Upper lobe of left lung (tissue), 6 donors: ENCODE results near the gene PTPRH. TPM values are rescaled to one million over a fixed set of nuclear protein-coding genes. Genes with fewer than 3 reads are reported as not detected.

Source experiments
- ATAC-seq, 2 donors: fragments of 200-7000 bp; cut with Tn5 transposase; one replicate each; pipeline ENCODE4 v1.9.1; 2022; ENCODE audit warnings: mild to moderate bottlenecking in 2 of 2, moderate library complexity in 2 of 2; ENCODE audit not compliant: low FRiP score in 2 of 2
- DNase-seq, 2 donors: peaks; one replicate each; pipeline ENCODE4 v3.0.0-alpha.2; 2019 to 2020
- H3K27ac ChIP-seq, 4 donors: fragments of 200-600 bp; sonication (generic); one replicate each; pipeline ENCODE4 v1.5.1; 2016 to 2019
- H3K27me3 ChIP-seq, 4 donors: fragments of 200-600 bp; sonication (generic); one replicate each; pipeline ENCODE4 v1.5.1; 2017 to 2019
- H3K36me3 ChIP-seq, 4 donors: fragments of 200-600 bp; sonication (generic); one replicate each; pipeline ENCODE4 v1.5.1; 2016 to 2019
- H3K4me1 ChIP-seq, 4 donors: fragments of 200-600 bp; sonication (generic); one replicate each; pipeline ENCODE4 v1.5.1; 2018 to 2019
- H3K4me3 ChIP-seq, 4 donors: fragments of 200-600 bp; sonication (generic); one replicate each; pipeline ENCODE4 v1.5.1; 2017 to 2019; ENCODE audit warnings: mild to moderate bottlenecking in 2 of 4, moderate library complexity in 1 of 4
- H3K9me3 ChIP-seq, 4 donors: fragments of 200-600 bp; sonication (generic); one replicate each; pipeline ENCODE4 v1.5.1; 2018 to 2019
- EP300 ChIP-seq, 4 donors: sonication (generic); formaldehyde crosslinking; IDR thresholded peaks; one replicate each; pipeline ENCODE4 v1.5.1; 2017; ENCODE audit warnings: antibody characterized with exemption in 4 of 4, control low read depth in 2 of 4
- POLR2A ChIP-seq, 4 donors: fragments of 450-650 bp; IDR thresholded peaks; one replicate each; pipeline ENCODE4 v1.5.1; 2016 to 2017; ENCODE audit warnings: antibody characterized with exemption in 4 of 4, mild to moderate bottlenecking in 2 of 4
- POLR2AphosphoS5 ChIP-seq, 2 donors: sonication (generic); formaldehyde crosslinking; IDR thresholded peaks; one replicate each; pipeline ENCODE4 v1.5.1; 2017; ENCODE audit warnings: antibody characterized with exemption in 2 of 2
- WGBS, 2 donors: methylation state at CpG; one replicate each; pipeline ENCODE4 v1.1.5; 2017 to 2018; 5-methylcytosine and 5-hydroxymethylcytosine counted together
- total RNA-seq, 6 donors: library from RNA; depleted of rRNA in 4 of 6; stranded (reverse); fragments of >200 nt in 4 of 6; gene quantifications; one replicate each; pipeline versions ENCODE4 v1.1.0 to v1.2.1, GENCODE V29; 2016 to 2021
- TF ChIP-seq, protein P1 (sequence below), 6 experiments: fragments of 450-650 bp in 4 of 6; fragments of 200-600 bp in 2 of 6; sonication (generic) in 2 of 6; IDR thresholded peaks; one replicate each; pipeline ENCODE4 v1.5.1; 2016 to 2019; ENCODE audit warnings: antibody characterized with exemption in 6 of 6
- donor health status: DM: no; HTN: no; CAD: no; lungs with moderate emphysema.
- donor health status: DM: no; HTN: yes; CAD: no; lungs with severe emphysema.

The PTPRH gene
- total RNA-seq, 6 donors from 2014 or later: 0.30 to 3.1 (median 0.67) TPM; not detected in 1

GRCh38 chr19:55256562-55257460 is 47.5 kb upstream of the PTPRH start:
- Histone ChIP-seq H3K4me1 (peaks cover 43 to 71% (median 53%) of the 10 kb centered on the region in 4 donors), H3K27ac (peak overlapping the region in 2 of 4 donors; percentile 95), H3K36me3 (peaks cover 0 to 6% (median 0%) of the 10 kb centered on the region in 4 donors), H3K27me3 (no peaks in the 10 kb centered on the region), H3K4me3 (peak overlapping the region in 3 of 4 donors; percentile 92 to 98 (median 98)), H3K9me3 (no peaks in the 10 kb centered on the region)
- no peak for DNase-seq
- WGBS, 2 donors: 45 to 51% methylated on average over 17 to 22 of the region's 22 CpGs
- no peak for ATAC-seq
- TF ChIP-seq EP300 (IDR thresholded peaks at IDR 0.05): no peak
- TF ChIP-seq POLR2AphosphoS5 (IDR thresholded peaks at IDR 0.05): no peak
- no peak for TF ChIP-seq POLR2A (IDR thresholded peaks at IDR 0.05)
- TF ChIP-seq, protein P1, sequence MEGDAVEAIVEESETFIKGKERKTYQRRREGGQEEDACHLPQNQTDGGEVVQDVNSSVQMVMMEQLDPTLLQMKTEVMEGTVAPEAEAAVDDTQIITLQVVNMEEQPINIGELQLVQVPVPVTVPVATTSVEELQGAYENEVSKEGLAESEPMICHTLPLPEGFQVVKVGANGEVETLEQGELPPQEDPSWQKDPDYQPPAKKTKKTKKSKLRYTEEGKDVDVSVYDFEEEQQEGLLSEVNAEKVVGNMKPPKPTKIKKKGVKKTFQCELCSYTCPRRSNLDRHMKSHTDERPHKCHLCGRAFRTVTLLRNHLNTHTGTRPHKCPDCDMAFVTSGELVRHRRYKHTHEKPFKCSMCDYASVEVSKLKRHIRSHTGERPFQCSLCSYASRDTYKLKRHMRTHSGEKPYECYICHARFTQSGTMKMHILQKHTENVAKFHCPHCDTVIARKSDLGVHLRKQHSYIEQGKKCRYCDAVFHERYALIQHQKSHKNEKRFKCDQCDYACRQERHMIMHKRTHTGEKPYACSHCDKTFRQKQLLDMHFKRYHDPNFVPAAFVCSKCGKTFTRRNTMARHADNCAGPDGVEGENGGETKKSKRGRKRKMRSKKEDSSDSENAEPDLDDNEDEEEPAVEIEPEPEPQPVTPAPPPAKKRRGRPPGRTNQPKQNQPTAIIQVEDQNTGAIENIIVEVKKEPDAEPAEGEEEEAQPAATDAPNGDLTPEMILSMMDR (IDR thresholded peaks at IDR 0.05): no peak

DNA sequence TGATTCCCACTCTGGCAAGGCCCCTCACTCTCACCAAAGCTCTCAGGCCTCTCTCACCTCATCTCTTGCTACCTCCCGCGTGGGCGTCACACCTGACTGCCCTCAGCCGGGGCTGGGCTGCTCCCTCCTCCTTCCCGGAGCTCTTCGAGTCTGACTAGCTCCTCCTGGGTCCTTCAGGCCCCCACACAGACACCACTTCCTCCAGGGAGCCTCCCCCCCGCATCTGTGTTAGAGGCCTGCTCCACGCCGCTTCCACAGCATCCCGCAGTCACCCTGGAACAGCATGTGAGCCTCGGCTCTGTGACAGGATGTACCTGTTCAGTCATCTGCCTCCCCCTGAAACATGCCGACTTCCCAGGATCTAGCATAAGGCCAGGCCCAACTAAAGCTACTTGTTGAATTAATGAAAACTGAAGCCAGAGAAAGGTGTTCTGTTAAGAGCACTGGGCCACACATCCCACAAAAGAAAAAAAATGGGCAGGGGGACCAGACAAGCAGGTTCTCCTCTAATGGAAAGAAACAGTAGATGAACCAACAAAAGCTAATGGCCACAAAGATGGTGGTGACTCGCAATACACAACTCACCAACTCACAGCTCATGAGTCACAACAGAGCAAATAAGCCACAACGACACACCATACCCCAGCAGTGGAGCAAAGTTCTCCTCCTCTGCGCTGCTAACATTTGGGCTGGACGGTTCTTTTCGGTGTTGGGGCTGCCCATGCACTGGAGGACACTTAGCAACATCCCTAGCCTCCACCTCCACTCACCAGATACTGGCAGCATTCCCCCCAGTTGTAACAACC is 46.5 kb upstream of the PTPRH start:
- Histone ChIP-seq H3K9me3 (no peaks in the 10 kb centered on the region), H3K4me3 (peak overlapping the region in 2 of 4 donors; percentile 98), H3K36me3 (peaks cover 0 to 6% (median 0%) of the 10 kb centered on the region in 4 donors), H3K27me3 (no peaks in the 10 kb centered on the region), H3K4me1 (peaks cover 43 to 80% (median 59%) of the 10 kb centered on the region in 4 donors), H3K27ac (peak overlapping the region; percentile 60 to 86 (median 73))
- no peak for ATAC-seq
- WGBS, 2 donors: 59 to 60% methylated on average over 12 to 16 of the region's 17 CpGs
- TF ChIP-seq POLR2AphosphoS5 (IDR thresholded peaks at IDR 0.05) (no peak), EP300 (IDR thresholded peaks at IDR 0.05) (no peak), POLR2A (IDR thresholded peaks at IDR 0.05) (no peak)
- TF ChIP-seq, protein P1 (IDR thresholded peaks at IDR 0.05): no peak
- DNase-seq: no peak

DNA sequence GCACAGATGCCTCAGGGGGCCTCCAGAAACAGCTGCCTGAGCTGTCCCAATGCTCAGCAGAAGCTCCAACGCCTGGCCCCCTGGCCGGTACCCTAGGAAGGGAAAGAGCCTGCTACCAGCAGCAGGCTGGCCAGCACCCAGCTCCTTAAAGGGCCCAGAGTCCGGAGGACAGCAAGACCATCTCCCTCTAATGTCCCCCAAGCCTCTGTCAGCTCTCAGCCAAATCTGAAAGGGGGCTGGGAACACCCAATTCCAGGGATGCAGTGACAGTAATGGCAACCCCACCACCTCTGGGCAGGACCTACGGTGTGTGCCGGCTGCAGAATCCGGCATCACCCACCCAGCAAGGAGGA is 45.3 kb upstream of the PTPRH start:
- TF ChIP-seq, protein P1 (IDR thresholded peaks at IDR 0.05): no peak
- no peak for TF ChIP-seq POLR2AphosphoS5 (IDR thresholded peaks at IDR 0.05)
- DNase-seq (no peak), ATAC-seq (no peak)
- Histone ChIP-seq H3K27me3 (no peaks in the 10 kb centered on the region), H3K9me3 (no peaks in the 10 kb centered on the region), H3K4me3 (peak overlapping the region in 3 of 4 donors; percentile 25 to 98 (median 32)), H3K4me1 (peaks cover 37 to 83% (median 56%) of the 10 kb centered on the region in 4 donors), H3K36me3 (peaks cover 0 to 6% (median 0%) of the 10 kb centered on the region in 4 donors), H3K27ac (peak overlapping the region; percentile 72 to 86 (median 78))
- WGBS, 2 donors: 60% methylated on average over 6 of the region's 6 CpGs; no CpG with 5 or more reads in 1 of the 2 donors

- Histone ChIP-seq H3K27me3 (no peaks in the 10 kb centered on the region), H3K27ac (peak overlapping the region; percentile 72 to 86 (median 78)), H3K4me3 (peak overlapping the region in 3 of 4 donors; percentile 25 to 98 (median 32)), H3K4me1 (peaks cover 36 to 85% (median 55%) of the 10 kb centered on the region in 4 donors), H3K9me3 (no peaks in the 10 kb centered on the region), H3K36me3 (peaks cover 0 to 6% (median 0%) of the 10 kb centered on the region in 4 donors)
- no peak for DNase-seq
- TF ChIP-seq EP300 (IDR thresholded peaks at IDR 0.05) (no peak), POLR2A (IDR thresholded peaks at IDR 0.05) (no peak), POLR2AphosphoS5 (IDR thresholded peaks at IDR 0.05) (no peak)
- TF ChIP-seq, protein P1 (IDR thresholded peaks at IDR 0.05): no peak
- ATAC-seq: no peak
- 51 to 56% methylated on average over 13 to 23 of the region's 23 CpGs for WGBS, 2 donors
Observed at GRCh38 chr19:55253842-55254624, 44.7 kb upstream of the PTPRH start.
